Panc1 (cell line): ENCODE results near the gene HPCAL1.

Experiments used
- POLR2AphosphoS5 ChIP-seq: IDR thresholded peaks from 2 replicates; pipeline ENCODE4 v1.6.1; 2012; ENCODE audit warnings: mild to moderate bottlenecking, low read depth, low read length, moderate library complexity
- TF ChIP-seq, protein P1 (sequence below), 2 experiments: IDR thresholded peaks; 2 replicates each; pipeline ENCODE4 v1.6.1; 2011 to 2012; ENCODE audit warnings: low read depth in 2 of 2, control low read depth in 1 of 2, low read length in 1 of 2, mild to moderate bottlenecking in 1 of 2, moderate library complexity in 1 of 2; ENCODE audit not compliant: insufficient read depth in 1 of 2
- TF ChIP-seq, protein P2 (sequence below): fragments of 450-650 bp; IDR thresholded peaks from 2 replicates; pipeline ENCODE4 v1.5.1; 2017; ENCODE audit warnings: mild to moderate bottlenecking

DNA sequence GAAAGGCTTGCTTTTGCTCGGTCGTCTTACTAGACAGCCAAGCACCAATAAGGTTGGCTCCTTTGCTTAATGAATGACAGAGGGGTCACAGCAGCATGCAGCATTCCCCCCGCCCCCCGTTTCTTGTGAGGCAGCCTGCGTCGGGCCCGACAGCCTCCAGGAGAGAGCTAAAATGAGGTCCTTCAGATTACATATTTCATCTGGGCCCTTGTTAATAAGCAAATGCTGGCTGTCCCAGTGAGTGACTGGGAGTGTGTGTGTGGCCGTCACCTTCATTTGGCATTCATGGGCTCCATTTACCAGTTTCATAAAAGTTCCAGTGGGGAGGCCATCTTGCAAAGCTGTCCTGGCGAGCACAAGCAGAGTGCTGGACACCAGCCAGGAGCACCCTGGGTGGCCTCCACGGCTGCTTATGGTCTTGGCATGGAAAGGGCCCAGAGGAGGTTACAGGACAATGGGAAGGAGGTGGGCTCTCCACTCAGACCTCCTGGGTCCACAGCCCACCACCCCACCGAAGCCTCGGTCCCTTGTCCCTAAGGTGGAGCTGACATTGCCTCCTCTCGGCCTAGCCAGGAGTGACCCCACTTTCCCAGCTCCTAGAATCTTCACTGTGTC, 108.2 kb downstream of the HPCAL1 start:
- TF ChIP-seq, protein P1, sequence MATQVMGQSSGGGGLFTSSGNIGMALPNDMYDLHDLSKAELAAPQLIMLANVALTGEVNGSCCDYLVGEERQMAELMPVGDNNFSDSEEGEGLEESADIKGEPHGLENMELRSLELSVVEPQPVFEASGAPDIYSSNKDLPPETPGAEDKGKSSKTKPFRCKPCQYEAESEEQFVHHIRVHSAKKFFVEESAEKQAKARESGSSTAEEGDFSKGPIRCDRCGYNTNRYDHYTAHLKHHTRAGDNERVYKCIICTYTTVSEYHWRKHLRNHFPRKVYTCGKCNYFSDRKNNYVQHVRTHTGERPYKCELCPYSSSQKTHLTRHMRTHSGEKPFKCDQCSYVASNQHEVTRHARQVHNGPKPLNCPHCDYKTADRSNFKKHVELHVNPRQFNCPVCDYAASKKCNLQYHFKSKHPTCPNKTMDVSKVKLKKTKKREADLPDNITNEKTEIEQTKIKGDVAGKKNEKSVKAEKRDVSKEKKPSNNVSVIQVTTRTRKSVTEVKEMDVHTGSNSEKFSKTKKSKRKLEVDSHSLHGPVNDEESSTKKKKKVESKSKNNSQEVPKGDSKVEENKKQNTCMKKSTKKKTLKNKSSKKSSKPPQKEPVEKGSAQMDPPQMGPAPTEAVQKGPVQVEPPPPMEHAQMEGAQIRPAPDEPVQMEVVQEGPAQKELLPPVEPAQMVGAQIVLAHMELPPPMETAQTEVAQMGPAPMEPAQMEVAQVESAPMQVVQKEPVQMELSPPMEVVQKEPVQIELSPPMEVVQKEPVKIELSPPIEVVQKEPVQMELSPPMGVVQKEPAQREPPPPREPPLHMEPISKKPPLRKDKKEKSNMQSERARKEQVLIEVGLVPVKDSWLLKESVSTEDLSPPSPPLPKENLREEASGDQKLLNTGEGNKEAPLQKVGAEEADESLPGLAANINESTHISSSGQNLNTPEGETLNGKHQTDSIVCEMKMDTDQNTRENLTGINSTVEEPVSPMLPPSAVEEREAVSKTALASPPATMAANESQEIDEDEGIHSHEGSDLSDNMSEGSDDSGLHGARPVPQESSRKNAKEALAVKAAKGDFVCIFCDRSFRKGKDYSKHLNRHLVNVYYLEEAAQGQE (IDR thresholded peaks at IDR 0.05; ENCODE audit: insufficient read depth in 1 of 2, low read depth in 2 of 2, low read length in 1 of 2) = no peak
- TF ChIP-seq, protein P2, sequence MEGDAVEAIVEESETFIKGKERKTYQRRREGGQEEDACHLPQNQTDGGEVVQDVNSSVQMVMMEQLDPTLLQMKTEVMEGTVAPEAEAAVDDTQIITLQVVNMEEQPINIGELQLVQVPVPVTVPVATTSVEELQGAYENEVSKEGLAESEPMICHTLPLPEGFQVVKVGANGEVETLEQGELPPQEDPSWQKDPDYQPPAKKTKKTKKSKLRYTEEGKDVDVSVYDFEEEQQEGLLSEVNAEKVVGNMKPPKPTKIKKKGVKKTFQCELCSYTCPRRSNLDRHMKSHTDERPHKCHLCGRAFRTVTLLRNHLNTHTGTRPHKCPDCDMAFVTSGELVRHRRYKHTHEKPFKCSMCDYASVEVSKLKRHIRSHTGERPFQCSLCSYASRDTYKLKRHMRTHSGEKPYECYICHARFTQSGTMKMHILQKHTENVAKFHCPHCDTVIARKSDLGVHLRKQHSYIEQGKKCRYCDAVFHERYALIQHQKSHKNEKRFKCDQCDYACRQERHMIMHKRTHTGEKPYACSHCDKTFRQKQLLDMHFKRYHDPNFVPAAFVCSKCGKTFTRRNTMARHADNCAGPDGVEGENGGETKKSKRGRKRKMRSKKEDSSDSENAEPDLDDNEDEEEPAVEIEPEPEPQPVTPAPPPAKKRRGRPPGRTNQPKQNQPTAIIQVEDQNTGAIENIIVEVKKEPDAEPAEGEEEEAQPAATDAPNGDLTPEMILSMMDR = no peak
- TF ChIP-seq POLR2AphosphoS5 = 0 out of 2 replicates have a peak, but pooled peaks have one; percentile 10
